Upper lobe of left lung (tissue), 4 donors: Measurements from ENCODE around the gene WDR81.

ENCODE experiments used
- CTCF ChIP-seq, 6 experiments: fragments of 450-650 bp in 4 of 6; fragments of 200-600 bp in 2 of 6; sonication (generic) in 2 of 6; IDR thresholded peaks; one replicate each; pipeline ENCODE4 v1.5.1; 2016 to 2019; ENCODE audit warnings: antibody characterized with exemption in 6 of 6
- POLR2A ChIP-seq, 4 donors: fragments of 450-650 bp; IDR thresholded peaks; one replicate each; pipeline ENCODE4 v1.5.1; 2016 to 2017; ENCODE audit warnings: antibody characterized with exemption in 4 of 4, mild to moderate bottlenecking in 2 of 4
- POLR2AphosphoS5 ChIP-seq, 2 donors: sonication (generic); formaldehyde crosslinking; IDR thresholded peaks; one replicate each; pipeline ENCODE4 v1.5.1; 2017; ENCODE audit warnings: antibody characterized with exemption in 2 of 2

GRCh38 chr17:1684378-1685189 is 39.9 kb upstream of the WDR81 start, which contains the start of gene PRPF8:
- TF ChIP-seq CTCF (IDR thresholded peaks at IDR 0.05) (peak in 2 of 6 experiments; percentile 14 to 22), POLR2AphosphoS5 (IDR thresholded peaks at IDR 0.05) (peak; percentile 99), POLR2A (IDR thresholded peaks at IDR 0.05) (peak in 3 of 4 donors; percentile 90 to 98 (median 92))
